HG03378 (cell line): Measurements from ENCODE around the gene GMDS.
"Not testable (repeated sequence)": the region's sequence is repeated elsewhere in the genome, so short reads cannot be mapped to it uniquely, and the experiment has no call there.

Experiments
- ATAC-seq: cut with Tn5 transposase; IDR thresholded peaks from one replicate; pipeline ENCODE4 v1.9.1; 2021; ENCODE audit warnings: mild to moderate bottlenecking, moderate library complexity; ENCODE audit not compliant: unreplicated experiment

Gene GMDS

DNA sequence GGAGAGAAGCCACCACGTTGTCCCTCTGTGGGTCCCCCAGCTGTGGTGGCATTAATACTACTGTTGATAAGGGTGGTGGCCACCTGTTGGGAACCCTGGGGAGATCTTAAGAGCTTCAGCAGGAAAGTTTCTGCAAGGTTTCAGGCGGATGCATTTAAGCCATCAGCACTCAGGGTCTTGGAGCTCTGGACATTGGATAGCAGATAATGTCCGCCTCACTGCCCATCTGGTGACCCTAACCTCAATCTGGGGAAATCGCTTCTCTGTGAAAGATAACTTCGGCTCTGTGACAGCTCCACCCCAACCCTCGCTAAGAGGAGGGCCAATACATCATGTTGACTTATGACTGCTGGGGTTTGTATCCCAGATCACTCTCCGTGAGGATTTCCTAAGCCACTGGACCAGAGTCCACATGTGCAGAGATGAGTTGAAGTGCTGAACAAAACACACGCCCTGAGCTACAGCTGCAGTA, 542.8 kb downstream of the GMDS start:
- ATAC-seq, result no peak

DNA sequence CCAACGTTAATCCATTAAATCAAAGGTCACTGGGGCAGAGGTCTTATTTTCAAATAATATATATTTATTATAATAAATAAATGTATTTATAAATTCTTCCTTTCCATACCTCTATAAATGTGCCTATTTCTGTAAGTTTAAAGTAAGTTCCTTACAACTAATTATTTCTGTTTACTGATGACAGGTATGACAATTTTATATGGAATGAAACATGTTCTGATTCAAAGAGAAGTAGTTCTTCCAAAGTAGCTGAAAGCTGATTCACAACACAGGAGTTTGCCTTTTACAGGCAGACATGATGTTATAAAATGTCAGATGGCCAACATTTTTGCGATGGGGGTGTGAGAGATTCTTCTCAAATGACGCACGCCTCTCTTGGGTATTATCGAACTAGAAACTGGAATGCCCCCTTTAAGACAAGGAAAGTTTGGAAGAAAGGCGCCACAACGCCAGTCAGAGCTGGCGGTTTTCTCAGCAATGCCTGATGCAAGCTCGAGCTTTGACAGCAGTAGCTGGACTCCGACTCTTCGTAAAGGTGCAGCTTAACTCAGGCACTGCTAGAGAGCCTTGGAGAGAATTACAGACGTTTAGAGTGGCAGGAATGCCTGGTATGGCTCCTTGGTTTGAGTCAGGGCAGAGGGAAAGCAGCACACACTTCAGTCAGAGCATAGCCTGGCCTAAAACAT, 543.6 kb downstream of the GMDS start:
- no peak for ATAC-seq

DNA sequence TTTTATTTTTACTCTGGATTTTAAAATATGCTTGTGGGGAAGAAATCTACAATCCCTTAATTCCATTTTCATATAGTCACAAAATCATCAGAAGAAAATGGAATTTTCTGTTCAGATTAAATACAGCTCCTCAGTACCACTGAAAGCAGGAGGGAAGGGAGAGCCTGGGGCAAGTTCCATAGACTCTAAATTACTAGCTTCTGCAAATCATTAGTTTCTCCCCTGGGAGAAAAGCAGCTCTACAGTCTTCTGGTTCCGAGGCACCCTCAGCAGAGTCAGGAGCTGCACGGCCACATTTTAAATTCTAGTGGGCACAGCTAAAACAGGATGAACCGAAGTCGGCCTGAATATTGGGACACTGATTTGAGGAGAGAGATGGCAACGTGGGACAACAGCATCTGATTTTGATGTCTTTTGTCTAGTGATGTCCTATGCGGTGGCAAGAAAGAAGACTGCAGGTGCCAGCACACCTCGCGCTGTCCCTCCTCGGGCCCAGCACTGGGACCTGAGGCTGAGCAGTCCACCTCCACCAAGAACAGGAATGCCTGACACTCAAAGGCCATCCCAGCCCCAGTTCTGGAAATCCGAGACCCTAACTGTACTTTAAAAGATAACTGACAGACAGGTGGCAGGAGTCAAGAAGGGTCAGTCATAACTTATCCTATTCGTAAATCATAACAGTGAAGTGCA, 545.0 kb downstream of the GMDS start:
- ATAC-seq, result no peak

DNA sequence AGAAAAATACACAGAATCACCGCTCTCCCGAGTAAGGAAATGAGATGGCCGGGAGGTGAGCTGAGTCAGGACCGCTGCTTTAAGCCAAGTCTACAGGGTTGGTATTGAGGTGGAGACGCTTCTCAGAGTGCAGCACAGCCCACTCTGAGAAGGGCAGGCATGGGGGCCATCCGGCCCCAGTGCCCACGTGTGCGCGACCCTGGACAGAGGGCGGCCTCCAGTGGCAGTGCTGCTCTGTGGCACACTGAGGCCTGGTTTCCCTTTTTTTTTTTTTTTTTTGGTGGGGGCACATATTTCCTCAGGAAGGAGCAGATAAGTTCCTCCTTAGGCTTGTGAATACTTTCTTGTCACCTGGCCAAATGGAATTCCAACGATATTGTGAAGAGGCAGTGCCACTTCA, 546.9 kb downstream of the GMDS start:
- no peak for ATAC-seq

DNA sequence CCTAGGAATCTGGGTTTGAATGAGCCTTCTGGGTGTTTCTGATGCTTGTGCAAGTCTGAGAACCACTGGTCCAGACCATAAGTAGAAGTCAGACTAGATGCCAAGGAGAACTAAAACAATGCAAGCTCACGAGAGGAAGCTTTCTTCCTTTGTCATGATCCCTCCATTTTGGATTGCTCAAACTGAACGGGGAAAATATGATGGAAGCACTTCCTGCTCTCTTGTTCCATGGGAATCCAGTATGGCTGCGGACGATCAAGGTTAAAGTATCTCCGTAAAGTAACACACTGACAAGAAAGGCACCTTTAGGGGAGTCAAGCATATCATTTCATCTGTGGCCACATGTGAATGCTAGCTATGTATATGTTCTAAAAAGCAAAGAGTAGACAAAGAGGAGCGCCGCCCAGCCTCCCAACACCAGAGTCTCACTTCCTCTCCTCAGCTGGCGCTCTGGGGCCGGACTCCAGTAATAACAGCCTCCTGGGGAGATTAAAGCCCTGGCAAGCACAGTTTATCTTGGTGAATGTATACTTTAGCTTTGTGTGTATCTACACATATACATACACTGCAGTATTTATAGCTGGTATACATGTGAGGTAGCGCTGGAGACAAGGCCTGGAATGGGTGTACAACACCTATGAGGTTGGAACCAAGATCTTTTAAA, 547.6 kb downstream of the GMDS start:
- no peak for ATAC-seq

DNA sequence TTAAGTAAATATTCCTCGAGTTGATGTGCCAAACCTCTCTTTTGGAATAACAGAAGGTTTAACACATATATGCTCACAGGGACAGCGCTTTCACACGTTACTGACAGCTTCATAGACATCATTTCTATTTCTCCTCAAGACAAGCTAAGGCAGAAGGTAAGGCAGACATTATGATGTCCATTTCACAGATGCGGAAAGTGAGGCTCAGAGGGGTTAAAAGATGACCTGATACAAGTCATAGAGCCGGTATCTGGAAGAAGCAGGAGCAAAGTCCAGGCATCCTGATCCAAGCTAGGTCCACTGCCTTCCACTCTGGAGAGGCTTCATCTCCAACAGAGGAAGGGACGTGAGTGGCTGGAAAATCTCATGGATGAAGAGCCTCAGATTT, 548.9 kb downstream of the GMDS start:
- ATAC-seq, result no peak

DNA sequence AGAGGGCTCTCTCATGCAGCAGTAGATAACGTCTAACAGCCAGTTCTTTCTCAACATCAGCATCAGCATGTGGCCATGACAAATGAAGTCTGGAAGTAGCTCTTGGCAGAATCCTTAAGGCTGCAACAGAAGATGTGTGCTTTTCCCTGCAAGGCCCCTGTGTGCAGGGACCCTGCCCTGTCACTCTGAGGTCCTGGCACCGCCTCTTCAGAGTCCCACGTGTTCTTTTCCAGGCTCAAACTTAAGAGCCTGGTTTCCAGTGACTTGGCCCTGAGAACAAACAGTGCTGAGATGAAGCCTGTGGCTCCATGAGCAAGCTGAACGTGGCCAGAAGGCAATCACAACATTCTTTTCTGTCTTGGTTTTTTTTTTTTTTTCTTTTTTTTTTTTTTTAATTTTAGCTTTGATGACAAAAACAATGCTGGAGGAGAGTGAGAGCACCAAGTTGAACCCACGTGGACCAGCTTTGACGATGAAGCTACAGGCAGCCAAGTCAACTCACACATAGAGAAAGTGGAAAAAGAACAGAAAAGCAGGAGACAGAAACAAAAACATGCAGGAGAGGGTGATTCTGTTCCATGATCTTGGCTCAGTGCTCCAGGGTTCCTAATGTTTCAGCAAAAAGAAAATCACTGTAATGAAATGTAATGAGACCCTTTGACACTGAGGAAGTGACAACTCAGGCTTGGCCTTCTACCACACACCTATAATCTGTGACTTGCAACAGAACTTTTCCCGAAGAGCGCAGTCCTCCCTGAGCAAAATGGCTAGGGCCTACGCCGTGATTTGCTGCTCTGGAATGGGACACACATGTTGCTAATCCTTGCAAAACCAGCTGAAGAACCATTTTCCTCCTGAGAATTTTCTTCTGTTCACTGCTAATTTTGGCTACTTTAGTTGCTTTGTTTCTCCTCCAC, 549.6 kb downstream of the GMDS start:
- ATAC-seq, result no peak

DNA sequence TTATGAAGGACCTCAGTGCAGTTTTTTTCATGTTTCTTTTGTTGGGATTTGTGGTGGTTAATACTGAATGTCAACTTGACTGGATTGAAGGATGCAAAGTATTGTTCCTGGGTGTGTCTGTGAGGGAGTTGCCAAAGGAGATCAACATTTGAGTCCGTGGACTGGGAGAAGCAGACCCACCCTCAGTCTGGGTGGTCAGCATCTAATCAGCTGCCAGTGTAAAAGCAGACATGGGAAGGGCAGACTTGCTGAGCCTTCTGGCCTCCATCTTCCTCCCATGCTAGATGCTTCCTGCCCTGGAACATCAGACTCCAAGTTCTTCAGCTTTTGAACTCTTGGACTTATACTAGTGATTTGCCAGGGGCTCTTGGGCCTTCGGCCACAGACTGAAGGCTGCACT, 553.6 kb downstream of the GMDS start:
- ATAC-seq, result not testable (repeated sequence)

DNA sequence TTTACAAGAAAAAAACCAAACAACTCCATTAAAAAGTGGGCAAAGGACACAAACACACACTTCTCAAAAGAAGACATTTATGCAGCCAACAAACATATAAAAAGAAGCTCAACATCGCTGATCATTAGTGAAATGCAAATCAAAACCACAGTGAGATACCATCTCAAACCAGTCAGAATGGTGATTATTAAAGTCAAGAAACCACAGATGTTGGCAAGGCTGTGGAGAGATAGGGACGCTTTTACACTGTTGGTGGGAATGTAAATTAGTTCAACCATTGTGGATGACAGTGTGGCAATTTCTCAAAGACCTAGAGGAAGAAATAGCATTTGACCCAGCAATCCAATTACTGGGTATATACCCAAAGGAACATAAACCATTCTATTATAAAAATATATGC, 554.7 kb downstream of the GMDS start:
- ATAC-seq, result not testable (repeated sequence)

DNA sequence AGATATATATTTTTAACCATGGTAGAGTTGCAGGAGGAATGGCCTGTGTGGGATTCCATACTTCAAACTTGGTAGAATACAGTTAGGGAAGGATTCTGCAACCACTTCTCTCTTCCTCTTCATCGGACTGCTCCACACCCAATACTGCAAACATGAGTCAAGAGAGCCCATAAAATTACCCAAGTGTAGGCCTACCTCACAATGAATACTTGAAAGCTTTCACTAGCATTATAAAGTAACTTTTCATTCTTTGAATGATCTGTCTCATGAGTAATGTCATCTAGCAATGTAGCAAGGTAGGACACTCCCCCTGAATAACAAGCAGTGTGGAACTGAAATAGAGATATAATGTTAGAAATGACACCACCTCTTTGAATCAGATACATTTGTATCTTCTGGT, 556.3 kb downstream of the GMDS start:
- ATAC-seq, result no peak

DNA sequence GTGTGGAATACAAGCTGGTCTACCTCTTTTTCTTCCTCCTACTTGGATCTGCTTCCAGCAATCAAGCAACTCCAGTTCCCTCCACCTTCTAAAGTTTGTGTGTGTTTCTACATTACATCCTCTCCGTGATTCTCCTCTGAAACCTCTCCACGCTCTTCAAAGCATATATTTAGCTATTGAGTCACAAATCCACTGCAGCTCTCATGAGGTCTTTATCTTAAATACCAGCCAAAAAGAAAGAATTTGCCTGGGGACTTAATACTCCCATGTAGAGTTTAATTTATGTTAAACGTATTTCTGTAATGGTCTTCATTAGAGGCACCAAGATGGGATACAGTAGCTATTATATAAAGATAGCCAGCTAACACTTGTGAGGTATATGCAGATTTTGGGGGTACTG, 557.0 kb downstream of the GMDS start:
- no peak for ATAC-seq

DNA sequence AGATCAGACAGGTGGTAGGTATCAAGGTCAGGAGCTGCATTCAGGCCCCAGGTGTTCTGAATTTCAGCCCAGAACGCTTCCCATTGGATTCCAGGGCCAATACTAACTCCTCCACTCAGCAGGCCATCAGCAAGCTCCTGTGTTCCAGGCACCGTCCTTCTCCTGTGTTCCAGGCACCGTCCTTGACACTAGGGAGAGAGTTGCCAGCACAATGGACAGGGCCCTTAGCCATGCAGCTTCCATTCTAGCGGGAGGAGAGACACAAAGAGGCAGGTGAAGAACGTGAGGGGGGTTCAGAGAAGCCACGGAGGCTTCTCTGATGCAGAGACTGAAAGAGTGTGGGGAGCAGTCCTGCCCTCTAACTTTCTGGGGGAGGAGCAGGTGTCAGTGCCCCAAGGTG, 558.0 kb downstream of the GMDS start:
- ATAC-seq, result no peak

DNA sequence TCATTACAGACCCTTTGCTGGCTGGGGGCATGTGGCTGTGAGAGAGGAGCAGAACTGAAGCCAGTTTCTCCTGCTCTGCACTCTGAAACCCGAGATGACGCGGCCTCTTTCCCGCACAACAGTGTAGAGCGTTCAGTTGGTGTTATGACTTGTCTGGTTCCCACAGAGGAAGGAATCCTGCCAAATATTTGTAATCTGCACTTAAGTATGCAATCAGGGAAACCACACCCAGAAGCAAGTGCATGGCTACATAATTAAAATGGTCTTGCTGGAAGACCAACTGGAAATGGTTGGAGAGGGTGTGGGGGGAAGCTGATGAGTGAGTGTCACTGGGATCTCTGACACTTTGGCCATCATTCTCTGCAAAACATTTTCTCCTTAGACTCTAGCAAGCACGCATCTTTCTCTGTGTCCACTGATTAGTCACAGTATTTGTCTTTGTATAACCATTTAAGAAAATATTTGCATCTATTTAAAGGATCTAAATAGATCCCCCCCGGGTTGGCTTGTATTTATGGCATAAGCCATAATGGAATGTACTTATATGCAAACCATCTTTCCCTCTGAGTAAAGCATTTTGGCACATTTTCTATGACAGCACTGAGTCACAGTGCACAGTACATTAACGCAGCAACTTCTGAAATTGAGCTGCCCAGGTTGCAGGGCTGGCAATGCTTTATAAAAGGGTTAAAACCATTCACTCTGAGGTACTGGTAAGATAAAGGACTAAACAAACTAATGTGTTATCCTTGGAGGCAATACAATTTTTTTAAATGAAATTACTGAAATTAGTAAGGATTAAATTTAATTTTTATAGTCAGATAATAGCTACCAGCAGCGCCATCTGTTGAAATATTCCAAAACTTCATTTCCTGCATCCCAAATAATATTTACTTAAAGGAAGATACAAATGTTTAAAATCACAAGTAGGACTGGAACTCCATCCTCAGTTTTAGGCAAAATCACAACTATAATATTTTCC, 559.0 kb downstream of the GMDS start:
- no peak for ATAC-seq

DNA sequence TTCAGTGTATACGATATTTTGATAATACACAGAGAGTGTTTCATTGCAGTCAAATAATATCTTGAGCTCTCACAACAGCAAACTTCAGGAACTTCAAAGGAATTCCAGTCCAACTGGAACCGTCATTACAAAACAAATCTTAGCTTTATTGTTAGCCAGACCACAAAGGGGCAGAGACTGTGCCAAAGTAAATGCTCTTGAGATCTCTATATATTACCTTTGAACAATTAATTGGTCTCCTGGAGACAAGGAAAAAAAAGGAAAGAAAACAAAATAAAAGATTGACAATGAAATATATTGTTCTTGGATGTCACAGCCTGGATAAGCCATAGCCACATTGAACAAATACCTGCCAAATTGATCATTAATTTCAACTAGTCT, 565.7 kb downstream of the GMDS start:
- no peak for ATAC-seq

DNA sequence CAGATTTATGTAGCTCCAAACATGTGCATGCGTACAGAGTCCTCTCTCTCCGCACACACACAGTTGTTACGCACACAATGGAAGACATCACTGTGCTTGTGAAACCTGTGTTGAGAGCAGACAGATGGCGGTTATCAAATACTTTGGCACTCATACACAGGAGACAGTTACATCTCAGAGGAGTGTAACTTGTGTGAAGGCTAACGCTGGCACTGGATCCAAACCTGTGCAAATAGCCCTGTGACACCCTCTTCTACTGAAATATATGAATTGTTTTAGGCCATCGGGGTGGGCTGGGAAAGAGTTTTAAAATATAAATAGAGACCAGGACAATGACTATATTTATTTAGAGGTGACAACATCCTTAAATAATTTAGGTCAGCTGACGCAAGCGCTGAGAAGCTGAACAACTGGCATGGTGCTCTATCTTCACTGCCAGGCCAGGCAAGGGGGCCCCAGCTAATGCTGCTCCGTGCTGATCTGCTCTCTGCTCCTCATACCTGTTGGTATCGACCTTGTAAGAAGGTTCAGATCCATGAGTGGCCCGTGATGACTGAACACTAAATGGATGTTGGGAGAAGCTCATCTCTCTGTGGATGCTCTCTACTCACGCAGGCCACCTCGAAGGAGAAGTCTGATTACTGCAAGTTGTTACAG, 566.2 kb downstream of the GMDS start:
- no peak for ATAC-seq

DNA sequence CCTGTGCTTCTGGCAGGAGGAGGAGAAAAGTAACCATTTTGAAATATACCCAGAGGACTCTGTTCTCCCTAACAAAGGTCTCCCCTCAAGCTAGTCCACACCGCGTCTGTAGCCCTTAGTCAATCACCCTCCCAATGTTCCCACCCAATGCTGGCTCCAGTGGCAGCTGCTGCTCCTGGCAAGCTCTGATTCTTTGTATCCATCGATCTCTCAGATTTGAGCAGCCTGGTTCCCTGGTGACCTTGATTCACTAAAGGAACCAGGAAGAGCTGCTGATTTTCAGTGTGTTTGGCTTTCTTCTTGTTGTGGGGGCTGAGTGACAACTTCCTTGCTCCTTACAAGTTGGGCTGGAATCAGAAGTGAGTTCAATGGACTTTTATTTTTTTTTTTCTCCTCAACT, 567.2 kb downstream of the GMDS start:
- no peak for ATAC-seq

DNA sequence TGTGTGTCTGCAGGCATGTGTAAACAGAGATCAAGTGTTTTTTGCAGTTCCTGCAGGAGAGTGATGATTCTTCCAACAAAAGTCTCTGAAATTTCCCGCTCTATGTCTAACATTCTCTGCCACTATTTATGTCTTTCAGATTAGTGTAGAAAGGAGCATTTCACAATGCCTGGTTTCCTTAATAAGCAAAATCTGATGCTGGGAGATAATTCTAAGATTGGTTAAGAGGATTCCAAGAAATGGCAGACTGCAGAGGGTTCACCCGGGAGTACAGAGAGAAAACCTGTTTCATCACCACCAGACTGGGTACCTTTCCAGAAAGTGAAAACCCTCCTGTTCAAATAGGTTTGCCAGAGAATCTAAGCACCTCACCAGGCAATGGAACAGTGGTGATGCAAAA, 573.0 kb downstream of the GMDS start:
- ATAC-seq, result no peak

DNA sequence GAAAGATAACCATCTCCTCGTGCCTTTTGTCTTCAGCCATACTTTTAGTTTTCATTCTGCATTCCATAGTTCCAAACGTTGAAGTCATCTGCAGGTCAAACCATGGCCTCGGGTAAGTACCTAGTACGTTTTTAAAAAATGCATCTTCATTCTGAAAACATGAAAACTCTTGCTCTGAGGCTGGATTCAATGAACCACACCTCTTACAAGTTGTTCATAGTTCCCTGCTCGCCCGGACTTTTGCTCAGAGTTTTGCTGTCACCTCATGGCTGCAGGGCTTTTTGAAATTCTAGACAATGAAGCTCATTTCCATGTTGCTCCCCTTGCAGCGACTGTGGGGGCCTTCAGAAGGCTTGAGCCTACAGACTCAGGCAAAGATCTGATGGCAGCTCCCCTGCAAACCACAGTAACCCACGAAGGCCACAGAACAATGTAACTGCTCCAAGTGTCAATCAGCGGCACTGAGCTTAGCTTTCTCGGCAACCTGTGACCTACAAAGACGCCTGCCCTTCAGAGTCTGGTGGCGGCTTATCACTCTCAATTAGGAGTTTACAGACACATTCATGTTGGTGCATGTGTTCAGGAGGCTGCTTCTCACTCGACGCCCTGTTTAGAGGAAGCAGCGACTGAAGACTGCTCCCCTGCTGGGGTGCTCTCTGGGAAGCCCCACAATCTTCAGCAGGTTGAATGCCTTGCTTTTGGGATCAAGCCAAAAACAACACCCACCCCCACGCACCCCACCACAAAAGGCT, 574.5 kb downstream of the GMDS start:
- no peak for ATAC-seq

DNA sequence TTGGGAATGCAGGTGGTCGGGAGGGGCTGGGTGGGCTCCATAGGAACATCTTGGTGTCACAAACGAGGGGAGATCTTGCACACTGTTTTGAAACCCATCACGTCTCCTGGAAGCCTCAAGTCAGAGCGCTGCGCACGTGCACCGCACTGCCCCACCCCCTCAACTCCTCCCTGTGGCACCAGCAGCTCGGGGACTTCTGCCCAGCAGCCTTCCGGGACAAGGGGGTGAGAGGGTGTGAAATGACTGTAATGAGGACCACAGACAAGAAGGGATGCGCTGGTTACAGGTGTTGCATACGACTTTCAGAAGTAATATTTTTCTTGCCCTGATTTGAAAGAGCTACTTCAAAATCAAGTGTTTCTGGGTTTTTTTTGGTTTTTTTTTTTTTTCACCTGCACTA, 575.4 kb downstream of the GMDS start:
- no peak for ATAC-seq
